HG03439 (cell line): ENCODE results near the gene SNRNP40.

Source experiments
- ATAC-seq: cut with Tn5 transposase; IDR thresholded peaks from one replicate; pipeline ENCODE4 v1.9.1; 2021; ENCODE audit warnings: mild to moderate bottlenecking, moderate library complexity; ENCODE audit not compliant: unreplicated experiment

Gene SNRNP40

GRCh38 chr1:31234123-31234708 is 62.4 kb downstream of the SNRNP40 start:
- ATAC-seq: no peak

DNA sequence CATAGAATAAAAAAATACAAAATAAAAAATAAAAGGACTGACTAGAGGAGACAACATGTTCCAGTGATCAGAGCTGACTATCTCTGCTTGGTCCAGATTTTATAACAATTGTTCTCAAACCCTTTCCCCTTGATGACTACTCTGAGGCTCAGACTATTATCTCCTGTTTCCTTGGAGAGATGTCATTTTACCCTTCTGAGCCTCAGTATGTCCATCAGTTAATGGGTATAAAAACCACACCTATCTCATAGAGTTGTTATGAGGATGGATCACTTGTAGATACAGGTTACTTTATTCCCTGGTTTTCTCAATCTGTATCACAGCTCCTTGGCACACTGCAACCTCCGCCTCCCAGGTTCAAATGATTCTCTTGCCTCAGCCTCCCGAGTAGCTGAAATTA is 63.9 kb downstream of the SNRNP40 start:
- ATAC-seq: no peak

GRCh38 chr1:31231802-31232201 is 64.8 kb downstream of the SNRNP40 start:
- no peak for ATAC-seq

- ATAC-seq: no peak
Measured at GRCh38 chr1:31230378-31230777, 66.2 kb downstream of the SNRNP40 start.

GRCh38 chr1:31228986-31229385 is 67.6 kb downstream of the SNRNP40 start:
- no peak for ATAC-seq

DNA sequence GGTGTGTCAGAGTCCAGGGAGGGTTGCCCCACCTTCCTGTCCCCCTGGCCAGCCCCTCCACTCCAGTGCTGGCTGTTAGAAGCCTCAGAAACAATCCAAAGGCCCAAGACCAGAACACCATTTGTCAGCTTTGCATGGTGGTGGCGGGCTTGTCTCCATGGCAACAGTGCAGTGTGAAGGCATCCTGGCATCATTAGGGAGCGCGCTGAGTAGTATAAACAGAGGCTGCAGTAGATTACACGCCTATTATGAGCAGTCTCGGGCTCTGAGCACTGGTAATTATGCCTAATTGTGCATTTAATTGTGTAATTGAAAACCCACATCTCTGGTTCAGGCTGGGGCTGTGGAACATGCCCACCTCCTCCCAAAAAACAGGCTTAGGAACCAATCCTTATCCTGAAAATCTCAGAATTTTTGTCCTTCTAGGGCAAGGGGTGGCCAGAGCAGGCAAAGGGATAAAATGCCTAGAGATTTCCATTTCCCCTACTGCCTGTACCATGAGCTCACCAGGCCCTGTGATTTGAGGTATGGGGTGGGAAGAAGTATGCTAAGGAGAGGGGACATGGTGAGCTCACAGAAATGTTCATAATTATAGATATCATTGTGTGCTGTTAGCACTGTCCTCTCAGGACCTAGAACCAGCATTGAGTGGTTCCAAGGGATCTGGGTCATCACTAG is 68.6 kb downstream of the SNRNP40 start:
- no peak for ATAC-seq

- ATAC-seq: no peak
Measured at GRCh38 chr1:31224068-31224467, 72.5 kb downstream of the SNRNP40 start.

GRCh38 chr1:31222176-31222575 is 74.4 kb downstream of the SNRNP40 start:
- ATAC-seq: no peak

DNA sequence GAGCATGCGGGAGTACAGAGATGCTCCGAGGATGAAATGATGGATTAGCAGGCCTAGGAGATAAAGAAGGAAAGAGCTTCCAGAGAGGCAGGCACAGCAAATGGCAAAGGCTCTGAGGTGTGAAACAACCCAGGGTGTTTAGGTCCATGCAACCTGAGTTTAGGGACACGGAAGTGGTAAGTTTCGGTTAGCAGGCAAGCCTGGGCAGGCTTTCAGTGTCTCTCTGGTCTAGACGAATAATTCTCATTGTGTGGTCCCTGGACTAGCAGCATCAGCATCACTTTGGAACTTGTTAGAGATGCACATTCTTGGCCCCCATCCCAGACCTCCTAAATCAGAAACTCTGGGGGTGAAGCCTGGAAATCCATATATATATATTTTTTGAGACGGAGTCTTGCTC is 75.5 kb downstream of the SNRNP40 start:
- ATAC-seq: no peak

DNA sequence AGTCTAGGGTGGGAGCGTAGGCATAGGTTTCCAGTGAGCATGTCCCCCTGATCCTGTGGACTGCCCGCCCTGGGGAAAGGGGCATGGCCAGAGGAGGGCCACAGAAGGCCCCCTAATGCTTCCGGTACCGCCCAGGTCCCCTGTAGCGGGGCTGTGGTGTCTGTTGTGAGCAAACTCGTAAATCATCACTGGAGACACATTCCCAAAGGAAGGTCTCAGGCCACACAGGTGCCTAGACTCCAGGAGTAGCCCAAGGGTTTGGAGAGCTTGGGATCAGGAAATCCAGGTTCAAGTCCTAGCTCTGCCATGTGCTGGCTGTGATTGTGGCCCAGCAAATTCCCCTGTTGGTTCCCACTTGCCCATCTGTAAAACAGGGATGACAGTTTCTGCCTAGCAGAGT is 77.1 kb downstream of the SNRNP40 start:
- ATAC-seq: no peak

GRCh38 chr1:31218705-31219104 is 77.9 kb downstream of the SNRNP40 start:
- no peak for ATAC-seq

- ATAC-seq: no peak
Measured at GRCh38 chr1:31216016-31216415, 80.6 kb downstream of the SNRNP40 start.

DNA sequence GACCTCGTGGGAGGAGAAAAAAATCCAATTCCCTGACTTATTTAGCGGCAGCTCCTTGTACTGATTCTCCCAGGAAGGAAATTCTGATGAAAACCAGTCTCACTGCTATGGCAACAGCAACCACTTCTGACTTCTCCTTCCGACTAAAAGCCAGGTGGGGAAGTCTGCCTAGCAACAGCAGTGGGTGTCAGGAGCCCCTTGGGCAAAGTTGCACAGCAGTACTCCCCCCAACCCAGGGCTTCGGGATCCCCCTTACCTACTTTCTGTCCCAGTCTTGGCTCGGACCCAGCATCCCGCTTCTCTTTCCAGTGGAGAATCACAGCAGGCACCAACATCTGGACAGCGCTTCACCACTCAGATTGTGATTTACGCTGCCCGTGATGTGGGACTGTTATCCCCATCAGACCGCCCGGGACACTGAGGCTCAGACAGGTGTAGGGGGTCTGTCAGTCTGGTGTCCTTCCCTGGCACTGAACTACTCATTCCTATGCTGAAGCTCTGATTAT is 81.5 kb downstream of the SNRNP40 start:
- no peak for ATAC-seq

GRCh38 chr1:31214316-31215064 is 82.1 kb downstream of the SNRNP40 start:
- no peak for ATAC-seq
